ENCODE data around the gene PDIA6. TPM values are rescaled to one million over a fixed set of nuclear protein-coding genes. Genes with fewer than 3 reads are reported as not detected.

The PDIA6 gene
- total RNA-seq, 1 donor, result 277 TPM

- TF ChIP-seq CTCF (IDR thresholded peaks at IDR 0.05; ENCODE audit: insufficient read depth, low read length), result no peak
- DNase-seq (ENCODE audit: low read depth), result peak; percentile 13
- no peak overlapping the region for H3K4me3 ChIP-seq (ENCODE audit: low read depth, low read length)
Measured at GRCh38 chr2:10733566-10733925, 79.0 kb downstream of the PDIA6 start.

Small RNAs within 50 kb of the gene (small RNA-seq; reads per million reads assigned to genes)
- gene RNU7-138P (not detected), gene RNU7-176P (not detected)

Other genes with a start within 250 kb of the PDIA6 start
- 45.7 and 47.9 TPM in 2 replicates for gene NOL10, start 122.8 kb downstream of the PDIA6 start, total RNA-seq (ENCODE audit: low replicate concordance)
- not detected in 2 replicates for gene ATP6V1C2, start 91.2 kb downstream of the PDIA6 start, total RNA-seq (ENCODE audit: low replicate concordance)
- not detected in 2 replicates for gene KCNF1, start 99.1 kb upstream of the PDIA6 start, total RNA-seq (ENCODE audit: low replicate concordance)